ENCODE data around the gene SUN1.
"Not testable (repeated sequence)": the region's sequence is repeated elsewhere in the genome, so short reads cannot be mapped to it uniquely, and the experiment has no call there.

The SUN1 gene

GRCh38 chr7:920351-921070 is 88.2 kb downstream of the SUN1 start:
- DNase-seq (ENCODE audit: low read depth), result no peak

GRCh38 chr7:921071-921461 is 88.8 kb downstream of the SUN1 start:
- no peak for DNase-seq (ENCODE audit: low read depth)

DNA sequence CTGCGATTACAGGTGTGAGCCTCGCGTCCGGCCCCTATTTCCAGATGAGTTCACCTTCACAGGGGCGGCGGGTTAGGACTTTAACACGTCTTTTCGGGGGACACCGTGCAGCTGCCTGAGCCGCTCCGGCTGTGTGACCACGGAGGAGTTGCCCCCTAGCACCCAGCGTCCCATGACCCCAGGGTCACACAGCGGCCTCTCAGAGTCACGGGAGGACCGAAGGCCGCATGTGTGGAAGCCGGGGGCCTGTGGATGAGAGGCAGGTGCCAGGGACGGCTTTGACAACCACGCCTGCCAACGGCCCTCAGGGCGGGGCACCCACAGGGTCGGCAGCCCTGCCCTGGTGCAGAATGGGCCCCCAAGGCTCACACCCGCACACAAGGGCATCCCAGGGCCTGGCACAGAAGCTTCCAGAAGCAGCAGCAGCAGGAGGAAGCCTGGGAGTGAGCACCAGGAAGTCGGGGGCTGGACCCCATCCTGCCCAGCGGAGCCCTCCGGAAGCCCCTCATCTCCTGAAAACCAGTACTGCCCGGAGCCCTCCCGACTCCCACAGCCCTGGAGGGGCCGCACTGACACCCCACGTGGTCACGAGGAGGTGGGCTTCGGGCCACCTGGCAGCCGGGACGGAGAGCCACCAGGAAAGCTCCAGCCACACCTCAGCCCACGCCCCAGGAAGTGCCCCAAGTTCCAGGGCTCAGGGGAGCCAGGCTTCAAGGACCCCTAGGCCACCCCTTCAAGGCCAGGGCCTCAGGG is 89.5 kb downstream of the SUN1 start:
- DNase-seq (ENCODE audit: low read depth), result no peak

- no peak for DNase-seq (ENCODE audit: low read depth)
These were observed 90.2 kb downstream of the SUN1 start for GRCh38 chr7:922334-923107.

- DNase-seq (ENCODE audit: low read depth), result no peak
These were observed 91.1 kb downstream of the SUN1 start for GRCh38 chr7:923108-924041.

GRCh38 chr7:924042-924441 is 91.8 kb downstream of the SUN1 start:
- DNase-seq (ENCODE audit: low read depth), result not testable (repeated sequence)
